ENCODE results near the gene SUSD1.
"Not testable (repeated sequence)": the region's sequence is repeated elsewhere in the genome, so short reads cannot be mapped to it uniquely, and the experiment has no call there.

The SUSD1 gene

DNA sequence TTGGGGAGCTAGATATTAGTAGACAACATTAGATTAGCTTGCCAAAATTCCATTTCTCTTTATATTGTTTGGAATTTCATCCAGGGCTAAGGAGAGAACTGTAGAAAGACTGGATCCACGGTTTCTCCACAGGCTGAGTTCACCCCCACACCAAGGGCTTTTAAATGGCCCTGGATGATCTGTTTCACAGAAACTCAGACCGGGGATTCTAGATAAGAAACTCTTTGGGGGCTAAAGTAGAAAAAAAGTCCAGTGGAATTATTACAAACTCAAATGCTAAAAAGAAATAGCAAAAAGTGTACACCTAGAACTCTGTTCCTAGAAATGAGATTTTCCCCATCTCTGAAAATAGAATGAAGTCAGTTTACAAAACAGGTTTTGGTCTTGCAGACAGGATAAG is 80.9 kb downstream of the SUSD1 start:
- no peak for DNase-seq

DNA sequence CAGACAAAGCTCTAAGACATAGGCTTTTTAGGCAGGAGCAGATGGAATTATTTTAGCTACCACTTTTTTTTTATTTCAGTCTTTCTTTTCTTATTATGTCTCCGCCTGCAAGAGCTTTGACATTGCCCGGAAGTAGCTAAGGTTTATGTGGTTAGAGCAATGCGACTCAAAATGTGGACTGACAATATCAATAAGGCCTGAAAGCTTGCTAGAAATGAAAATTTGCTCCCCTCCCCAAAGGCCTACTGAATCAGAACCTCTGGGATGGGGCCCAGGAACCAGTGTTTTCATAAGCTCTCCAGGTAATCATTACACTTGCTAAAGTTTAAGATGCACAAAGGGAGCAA is 81.3 kb downstream of the SUSD1 start:
- no peak for DNase-seq

DNA sequence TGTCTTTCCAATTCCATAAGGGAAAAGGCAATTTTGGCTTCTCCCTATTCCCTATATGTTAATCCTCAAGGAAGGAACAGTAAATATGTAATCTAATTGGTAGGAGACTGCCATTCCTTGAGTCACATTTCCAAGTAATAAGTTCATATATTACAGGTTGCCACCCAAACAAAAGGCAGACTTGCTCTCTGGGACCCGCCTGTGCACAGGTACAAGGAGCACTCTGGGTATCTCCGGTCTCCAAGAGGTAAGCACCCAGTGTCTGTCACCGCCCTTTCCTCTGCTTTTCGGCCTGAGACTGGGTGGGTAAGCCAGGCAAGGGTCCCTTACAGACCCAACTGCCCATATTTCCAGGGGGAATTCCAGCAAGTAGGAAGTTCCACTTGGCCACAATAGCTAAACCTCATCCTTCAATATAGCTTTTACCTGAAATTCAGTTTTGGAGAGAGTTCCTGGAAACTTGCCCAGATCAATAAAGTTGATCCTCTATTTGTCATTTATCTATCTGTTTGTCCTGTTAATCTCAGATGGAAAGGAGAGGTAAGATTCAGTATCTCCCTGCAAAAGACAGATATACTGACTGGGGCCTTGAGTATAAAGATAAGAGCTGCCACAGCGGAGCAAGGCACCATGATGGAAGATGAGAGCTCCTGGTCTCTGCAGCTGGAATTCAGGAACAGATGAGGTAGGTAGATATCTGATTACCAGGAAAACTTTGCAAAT is 81.8 kb downstream of the SUSD1 start:
- DNase-seq: no peak

DNA sequence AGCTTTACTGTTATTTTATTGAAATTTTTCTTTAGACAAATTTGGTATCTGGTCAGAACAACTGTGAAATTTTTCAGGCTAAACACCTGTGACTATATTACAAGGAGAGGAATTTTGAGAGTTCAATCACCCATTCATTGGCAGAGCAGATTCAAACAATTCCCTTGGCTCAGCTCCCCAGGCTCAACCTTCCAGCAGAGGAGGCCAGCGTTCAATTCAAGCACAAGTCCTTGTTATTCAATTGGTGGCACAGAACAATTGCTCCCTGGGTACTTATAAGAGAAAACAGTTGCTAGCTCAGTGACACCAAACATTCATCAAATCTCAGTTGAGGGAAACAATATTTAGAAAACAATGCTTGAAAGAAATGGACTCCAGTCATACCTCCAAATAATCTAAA is 83.3 kb downstream of the SUSD1 start:
- peak; percentile 45 for DNase-seq

DNA sequence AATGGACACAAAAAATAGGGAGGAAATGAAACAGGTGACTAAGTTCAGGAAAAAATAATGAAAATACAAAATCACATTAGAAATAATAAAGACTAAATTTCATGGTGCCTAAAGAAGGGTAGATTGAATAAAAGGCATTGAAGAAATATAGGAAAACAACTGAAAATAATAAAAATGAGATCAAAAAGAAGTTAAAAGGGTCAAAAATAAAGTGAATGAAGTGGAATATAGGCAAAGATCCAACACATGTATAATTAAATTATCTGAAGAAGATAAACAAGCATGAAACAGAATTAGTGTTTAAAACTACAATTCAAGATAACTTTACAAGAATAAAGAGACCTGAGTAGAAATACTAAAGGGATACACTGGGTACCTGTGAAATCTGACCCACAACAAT is 87.6 kb downstream of the SUSD1 start:
- no peak for DNase-seq

DNA sequence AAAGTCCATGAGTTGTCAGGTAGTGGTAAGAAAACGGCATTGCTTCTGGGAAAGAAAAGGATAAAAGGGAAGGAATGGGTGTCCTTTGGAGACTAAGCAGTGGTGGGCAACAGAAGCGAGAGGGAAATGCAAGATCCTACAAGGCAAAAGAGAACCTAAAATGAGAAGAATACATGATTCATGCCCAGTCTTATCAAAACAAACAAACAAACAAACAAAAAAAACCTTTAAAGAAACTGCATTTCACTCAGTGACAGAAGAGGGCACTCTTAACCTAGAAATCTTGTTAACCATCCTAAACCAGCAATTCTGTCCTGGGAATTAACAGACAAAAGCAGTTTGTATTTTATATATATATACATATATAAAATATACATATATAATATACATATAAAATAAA is 88.5 kb downstream of the SUSD1 start:
- peak; percentile 51 for DNase-seq

DNA sequence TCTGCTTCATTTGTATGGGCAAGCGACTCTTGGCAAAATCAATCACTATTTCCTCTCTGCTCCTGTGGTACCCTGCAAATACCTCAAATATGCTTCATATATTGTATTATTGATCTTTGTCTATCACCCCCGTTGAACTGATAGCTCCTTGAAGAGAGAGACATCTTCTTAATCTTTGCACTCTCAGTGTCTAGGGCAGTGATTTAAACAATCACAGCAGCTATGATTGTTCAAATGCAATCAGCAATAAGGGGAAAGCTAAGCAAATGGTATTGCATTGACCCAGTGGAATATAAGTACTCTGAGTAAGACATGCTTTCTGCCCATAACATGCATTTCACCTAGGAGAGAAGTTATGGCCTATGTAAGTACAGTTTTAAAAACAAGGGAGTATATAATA is 90.2 kb downstream of the SUSD1 start:
- no peak for DNase-seq

DNA sequence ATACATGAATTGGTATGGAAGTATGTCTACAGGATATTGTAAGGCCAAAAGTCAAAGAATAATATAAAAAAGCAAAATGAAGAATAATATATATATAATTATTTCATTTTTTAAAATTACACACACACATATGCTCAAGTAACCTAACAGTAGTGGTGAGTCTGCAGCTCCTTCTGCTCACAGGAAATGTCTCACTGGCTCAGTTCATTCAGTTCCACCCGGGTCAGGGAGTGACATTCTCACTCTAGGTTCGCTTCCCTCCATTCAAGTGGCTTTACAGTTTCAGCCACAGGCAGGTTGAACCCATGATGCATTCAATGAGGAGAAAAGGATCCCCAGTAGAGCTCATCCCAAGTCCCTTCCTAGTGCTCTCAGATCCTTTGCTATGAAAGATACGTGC is 90.8 kb downstream of the SUSD1 start:
- no peak for DNase-seq

DNA sequence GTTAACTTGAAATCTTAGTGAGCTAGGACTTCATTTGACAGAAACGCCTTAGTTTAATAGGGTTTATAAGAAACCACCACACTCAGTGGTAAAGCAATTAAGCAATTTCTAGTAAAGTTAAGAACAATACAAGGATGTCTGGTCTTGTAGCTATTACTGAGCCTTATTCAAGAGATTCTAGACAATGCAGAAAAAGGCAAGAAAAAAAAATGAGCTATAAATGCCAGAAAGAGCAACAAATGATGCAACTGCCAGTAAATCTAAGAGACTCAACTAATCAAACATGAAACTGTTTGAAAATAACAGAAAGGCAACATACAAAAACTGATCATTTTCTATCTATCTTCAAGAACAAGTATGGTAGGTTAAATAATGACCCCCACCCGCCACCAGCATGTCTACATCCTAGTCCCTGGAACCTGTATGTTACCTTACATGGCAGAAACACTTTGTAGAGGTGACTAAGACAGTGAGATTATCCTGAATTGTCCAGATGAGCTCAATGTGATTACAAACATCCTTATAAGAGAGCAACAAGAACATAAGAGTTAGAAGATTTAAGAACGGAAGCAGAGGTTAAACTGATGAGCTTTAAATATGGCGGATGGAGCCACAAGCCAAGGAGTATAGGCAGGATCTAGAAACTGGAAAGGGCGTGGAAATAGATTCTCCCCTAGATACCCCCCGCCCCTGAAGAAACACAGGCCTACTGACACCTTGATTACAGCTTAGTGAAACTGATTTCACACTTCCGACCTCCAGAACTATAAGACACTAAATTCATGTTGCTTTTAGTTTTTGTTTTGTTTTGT is 93.0 kb downstream of the SUSD1 start:
- DNase-seq: no peak

DNA sequence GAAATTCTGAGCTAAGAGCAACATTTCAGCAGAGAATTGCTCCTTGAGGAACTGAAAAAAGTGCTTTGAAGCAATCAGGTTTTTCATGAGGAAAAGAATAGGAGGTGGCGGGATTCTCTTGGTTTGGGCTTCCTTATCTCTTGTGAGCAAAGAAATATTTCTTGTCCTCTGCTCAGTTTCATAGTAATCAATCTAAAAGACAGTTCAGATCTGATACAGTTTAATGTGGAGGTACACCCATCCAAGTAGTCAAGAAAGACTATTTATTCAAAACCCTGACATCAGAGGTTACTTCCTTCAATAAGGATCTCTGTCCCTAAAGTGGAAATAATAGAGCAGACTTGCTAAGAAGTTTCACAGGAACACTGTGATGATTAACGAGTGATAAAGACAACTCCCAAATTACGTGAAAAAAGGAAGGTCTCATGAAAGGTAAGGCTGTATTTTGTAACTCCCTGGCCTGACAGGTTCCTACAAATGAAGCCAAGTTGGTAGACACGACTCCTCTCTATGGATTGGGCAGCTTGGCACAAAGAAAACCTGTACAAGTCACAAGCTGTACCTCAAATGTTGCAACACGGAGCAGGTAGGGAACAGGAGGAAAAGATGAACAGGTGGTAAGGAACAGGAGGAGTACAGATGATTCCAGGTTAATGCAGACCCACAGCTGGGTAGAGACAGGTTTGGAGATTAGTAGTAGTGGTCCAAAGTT is 94.1 kb downstream of the SUSD1 start:
- DNase-seq: no peak

DNA sequence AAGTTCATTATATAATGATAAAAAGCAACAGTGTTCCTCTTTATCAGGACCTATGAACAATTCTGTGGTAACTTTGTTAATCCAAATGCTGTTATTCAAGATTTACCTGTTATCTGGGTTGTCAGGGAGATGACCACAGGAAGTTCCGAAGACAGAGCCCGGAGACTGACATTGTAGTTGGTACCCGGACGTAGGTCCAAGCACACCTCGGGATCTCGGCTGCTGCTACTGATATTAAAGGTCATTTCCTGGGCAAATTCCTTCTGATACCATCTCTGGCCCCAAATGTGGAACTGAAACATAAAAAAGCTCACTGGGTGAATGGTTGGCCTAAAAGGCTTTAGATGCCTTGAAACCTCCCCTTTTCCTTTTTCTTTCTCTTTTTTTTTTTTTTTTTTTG is 96.7 kb downstream of the SUSD1 start:
- DNase-seq: no peak

DNA sequence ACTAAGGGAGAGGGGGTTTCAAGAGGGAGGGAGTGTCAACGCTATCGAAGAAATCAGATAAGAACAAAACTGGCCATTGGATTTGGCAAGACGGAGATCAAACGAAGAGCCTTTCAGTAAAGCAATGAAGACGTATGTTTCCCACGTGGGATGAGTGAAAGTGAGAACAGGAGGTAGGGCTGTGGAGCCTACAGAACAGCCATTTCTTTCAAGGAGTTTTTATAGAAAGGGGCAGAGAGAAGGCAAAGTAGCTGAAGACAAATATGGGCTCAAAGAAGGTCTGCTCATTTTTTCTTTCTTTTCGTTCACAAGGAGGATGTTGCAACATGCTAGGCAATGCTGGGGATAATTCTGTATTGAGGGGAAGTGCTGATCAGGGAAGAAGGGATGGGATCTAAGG is 98.3 kb downstream of the SUSD1 start:
- DNase-seq: no peak

DNA sequence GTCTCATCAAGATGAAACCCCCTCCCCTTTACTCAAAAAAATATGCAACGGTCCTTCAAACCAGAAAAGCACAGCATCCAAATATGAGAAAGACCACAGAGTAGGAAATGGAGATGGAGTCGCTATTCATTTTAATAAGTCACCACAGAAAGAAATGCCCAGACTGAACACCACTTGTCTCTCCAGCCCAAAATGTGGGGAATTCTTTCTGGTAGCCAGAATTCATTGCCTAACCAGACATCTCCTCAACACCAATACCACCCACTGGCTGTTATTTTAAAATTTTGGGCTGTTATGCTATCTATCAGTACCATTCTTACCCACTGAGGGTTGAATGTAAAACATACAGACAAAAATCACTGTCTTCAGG is 100.1 kb downstream of the SUSD1 start:
- no peak for DNase-seq

DNA sequence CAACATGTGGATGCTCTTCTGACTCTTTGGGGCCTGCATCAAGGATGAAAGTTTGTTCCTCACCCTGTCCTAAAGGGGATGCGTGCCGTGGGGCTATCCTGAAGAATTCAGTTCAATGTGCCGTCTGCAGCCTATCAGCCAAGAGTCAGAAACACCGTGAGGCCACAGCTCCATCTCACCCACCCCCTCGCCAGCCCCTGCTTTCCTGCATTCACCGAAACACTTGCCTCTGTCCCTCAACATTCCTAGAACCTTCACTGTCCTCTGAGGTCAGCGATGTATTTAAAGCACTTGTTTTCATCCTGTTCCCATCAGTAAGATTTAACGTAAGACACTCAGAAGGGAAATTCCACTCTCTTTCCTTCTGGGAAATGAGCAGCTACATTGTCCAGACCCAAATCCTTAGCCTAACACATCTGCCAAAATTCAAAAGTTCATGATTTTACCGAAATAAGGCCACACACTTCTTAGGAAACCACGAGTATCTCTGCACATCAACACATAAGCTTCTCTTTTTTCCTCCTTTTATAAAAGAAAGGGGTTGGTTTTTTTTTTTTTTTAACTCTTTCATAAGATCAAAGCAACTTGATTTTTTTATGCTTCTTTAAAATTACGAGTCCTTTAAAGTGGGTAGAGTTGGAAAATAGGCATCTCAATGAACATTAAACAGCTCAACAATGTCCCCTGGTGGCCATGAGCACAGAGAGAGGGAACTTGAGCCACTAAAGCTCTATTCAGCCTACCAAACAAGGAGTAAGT is 100.7 kb downstream of the SUSD1 start:
- DNase-seq: peak; percentile 73

DNA sequence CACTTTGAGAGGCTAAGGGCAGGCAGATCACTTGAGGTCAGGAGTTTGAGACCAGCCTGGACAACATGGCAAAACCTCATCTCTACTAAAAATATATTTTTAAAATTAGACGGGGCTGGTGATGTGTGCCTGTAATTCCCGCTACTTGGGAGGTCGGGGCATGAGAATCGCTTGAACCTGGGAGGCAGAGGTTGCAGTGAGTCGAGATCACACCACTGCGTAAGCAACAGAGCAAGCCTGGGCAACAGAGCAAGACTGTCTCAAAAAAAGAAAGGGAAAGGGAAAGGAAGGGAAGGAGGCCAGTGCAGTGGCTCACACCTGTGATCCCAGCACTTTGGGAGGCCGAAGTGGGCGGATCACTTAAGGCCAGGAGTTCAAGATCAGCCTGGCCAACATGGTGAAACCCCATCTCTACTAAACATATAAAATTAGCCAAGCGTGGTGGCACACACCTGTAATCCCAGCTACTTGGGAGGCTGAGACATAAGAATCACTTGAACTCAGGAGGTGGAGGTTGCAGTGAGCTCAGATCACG is 101.4 kb downstream of the SUSD1 start:
- DNase-seq: not testable (repeated sequence)

DNA sequence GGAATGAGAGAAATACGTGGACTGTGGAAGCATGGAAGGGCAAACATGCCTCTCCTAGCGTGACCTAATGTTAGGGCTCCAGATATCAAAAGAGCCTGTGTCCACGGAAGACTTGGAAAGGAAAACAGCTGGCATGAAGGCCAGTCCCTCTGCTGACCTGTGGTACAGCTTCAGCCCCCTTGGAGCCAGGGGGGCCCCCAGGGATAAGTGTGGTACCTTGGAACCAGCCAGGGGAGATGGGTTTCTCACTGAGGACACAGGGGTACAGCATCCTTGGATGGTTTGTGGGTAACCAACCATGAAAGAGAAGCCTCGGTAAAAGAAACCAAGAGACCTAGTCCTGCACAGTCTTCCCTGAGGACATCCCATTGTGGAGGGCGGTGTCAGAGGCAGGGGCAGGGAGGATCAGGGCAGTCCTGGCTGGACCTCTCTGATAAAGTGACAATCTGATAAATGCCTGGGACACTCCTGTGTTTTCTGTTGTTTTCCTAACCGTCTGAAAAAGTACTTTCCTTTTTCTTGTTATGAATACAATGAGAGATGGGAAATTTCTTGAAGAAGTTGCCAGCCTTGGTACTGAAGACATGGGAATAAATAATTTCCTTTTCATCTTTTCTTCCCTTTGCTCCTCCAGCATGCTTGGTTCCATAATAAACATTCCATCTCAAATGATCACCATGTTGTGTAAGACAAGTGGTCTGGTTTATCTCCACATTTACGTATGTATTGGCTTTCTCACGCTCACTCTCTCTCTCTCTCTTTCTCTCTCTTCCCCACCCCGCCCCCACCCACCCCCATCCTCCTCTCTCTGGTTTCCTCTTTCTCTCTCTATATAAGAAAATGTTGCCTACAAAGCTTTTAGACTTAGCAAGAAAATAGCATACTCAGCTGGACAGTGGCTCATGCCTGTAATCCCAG is 102.1 kb downstream of the SUSD1 start:
- no peak for DNase-seq

DNA sequence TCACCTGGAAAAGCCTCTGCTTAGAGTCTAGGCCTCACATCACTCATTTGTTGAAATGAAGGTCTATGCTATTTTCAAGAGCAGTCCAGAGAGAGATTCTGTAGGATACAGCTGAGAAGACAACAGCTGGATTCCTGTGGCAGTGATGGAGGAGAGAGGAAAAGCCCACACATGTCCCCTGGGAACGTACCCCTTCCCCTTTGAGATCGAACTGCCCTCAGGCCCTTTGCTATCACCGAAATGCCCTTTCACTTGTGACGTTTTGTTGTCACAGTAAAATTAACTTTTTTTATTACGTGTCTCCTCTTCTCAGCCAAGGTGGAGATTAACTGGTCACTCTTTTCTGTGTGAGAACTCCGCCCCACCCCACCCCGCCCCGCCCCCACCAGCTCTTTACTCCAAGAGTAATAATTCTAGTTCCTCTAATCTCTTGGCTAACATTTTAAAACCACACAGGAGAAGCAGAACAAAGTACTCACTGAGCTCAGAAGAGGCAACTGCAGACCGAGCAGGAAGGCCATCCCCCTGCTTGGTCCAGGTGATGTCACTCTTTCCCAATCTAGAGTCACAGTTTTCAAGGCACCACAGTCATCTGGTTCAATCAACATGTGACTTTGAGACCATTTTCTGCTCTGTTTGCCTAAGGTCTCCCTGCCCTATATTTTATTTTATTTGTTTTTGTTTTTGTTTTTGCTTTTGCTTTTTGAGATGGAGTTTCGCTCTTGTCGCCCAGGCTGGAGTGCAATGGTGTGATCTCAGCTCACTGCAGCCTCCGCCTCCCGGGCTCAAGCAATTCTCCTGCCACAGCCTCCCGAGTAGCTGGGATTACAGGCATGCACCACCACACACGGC is 105.6 kb downstream of the SUSD1 start:
- DNase-seq: no peak

DNA sequence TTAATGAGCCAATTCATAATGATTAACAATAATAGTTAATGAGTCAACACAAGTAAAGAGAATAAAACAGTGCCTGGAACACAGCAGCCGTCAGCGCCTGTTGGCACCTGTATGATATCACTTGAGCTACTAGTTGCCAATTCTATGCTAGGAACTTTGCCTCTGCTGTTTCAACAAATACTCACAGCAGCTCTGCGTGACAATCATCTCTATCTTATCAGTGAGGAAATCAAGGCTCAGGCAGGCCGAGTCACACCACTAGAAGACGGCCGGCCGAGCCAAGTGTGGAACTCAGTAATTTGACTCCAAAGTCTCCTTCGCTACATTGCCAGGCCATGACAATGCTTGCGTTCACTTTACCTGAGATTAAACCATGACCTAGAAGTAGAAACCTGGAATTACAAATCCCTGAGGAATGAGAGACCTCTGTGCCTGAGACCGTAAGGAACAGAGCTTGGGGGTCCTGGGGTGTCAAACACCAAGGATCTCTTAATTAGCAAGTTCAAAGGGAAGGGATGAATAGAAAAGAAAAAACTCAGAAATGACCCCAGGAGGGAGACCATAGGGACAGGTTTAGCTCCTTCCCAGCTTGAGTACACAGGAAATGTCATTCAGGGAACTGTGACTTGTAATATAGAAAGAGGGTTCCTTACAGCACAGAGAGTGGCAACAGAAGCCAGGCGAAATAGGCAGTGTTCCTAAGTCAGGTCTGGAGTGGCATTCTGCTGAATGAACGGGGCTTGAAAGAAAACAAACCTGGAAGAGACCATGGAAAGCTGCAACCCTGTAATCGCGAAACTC is 109.1 kb downstream of the SUSD1 start:
- DNase-seq: no peak

DNA sequence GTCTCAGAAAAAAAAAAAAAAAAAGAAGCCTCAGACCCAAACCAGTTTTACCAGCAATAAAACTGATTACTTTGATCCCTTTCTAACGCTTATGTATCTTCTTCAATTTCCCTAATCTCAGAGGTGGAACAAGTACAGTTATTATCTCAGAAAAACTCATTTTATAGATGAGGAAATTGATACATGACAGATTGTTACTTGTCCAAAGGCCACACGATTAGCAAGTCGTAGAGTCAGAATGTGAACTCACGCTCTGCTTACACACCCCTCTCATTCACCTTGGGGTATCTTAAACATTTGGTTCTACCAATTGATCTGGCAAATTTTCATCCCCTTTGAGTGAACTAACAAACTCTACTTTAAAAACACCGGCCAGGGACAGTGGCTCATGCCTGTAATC is 110.2 kb downstream of the SUSD1 start:
- DNase-seq: no peak

DNA sequence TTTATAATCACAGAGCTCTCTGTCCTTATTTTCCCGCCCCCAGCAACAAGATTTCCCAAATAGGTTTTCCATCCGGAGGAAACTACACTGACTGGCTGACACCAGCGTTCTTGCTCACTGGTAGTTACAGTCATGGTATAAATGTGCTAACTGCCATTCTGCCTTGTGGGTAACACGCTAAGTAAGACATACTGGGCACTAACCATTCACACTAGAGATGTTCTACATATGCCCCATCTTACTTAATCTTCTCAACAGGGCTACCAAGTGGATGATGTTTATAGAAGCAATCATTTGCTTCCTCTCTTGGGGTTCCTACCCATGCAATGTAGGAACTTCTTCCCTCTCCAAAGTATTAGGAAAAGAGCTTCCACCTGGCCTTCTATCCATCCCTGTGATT is 111.5 kb downstream of the SUSD1 start:
- DNase-seq: no peak
